Glutamatergic neuron (in vitro differentiated cells): ENCODE measurements around the gene RASIP1. TPM values are rescaled to one million over a fixed set of nuclear protein-coding genes. Genes with fewer than 3 reads are reported as not detected.
"Not testable (repeated sequence)": the region's sequence is repeated elsewhere in the genome, so short reads cannot be mapped to it uniquely, and the experiment has no call there.

Source experiments
- DNase-seq: peaks from one replicate; pipeline ENCODE4 v3.0.0; 2022
- H3K27ac Mint-ChIP-seq: one replicate; pipeline ENCODE4 v1.8.0; 2020; ENCODE audit warnings: mild to moderate bottlenecking, mixed read lengths, inconsistent platforms; ENCODE audit not compliant: unreplicated experiment
- H3K27me3 Mint-ChIP-seq: one replicate; pipeline ENCODE4 v1.8.0; 2020; ENCODE audit warnings: mild to moderate bottlenecking, moderate library complexity, mixed read lengths, inconsistent platforms; ENCODE audit not compliant: unreplicated experiment
- H3K36me3 Mint-ChIP-seq: one replicate; pipeline ENCODE4 v1.8.0; 2020; ENCODE audit warnings: mild to moderate bottlenecking, mixed read lengths, inconsistent platforms; ENCODE audit not compliant: unreplicated experiment
- H3K4me1 Mint-ChIP-seq: one replicate; pipeline ENCODE4 v1.8.0; 2020; ENCODE audit warnings: mild to moderate bottlenecking, low read depth, mixed read lengths, inconsistent platforms; ENCODE audit not compliant: unreplicated experiment
- H3K4me3 Mint-ChIP-seq: one replicate; pipeline ENCODE4 v1.8.0; 2020; ENCODE audit warnings: mild to moderate bottlenecking, mixed read lengths, inconsistent platforms; ENCODE audit not compliant: unreplicated experiment
- H3K9me3 Mint-ChIP-seq: one replicate; pipeline ENCODE4 v1.8.0; 2020; ENCODE audit warnings: mild to moderate bottlenecking, moderate library complexity, mixed read lengths, inconsistent platforms; ENCODE audit not compliant: unreplicated experiment
- CTCF ChIP-seq: fragments of 200-600 bp; sonication (generic); IDR thresholded peaks from one replicate; pipeline ENCODE4 v1.5.0; 2021; ENCODE audit not compliant: partially characterized antibody, unreplicated experiment
- total RNA-seq: library from RNA; stranded (reverse); fragmentation: NEBNext Ultra II Directional; extraction: Animal tissue kit (Norgen Biotek cat#: 25700); gene quantifications from one replicate; pipeline ENCODE4 v1.2.1, GENCODE V29; 2021; ENCODE audit not compliant: unreplicated experiment

The RASIP1 gene
- total RNA-seq, 1 donor from 2014 or later = 6.2 TPM

- DNase-seq = no peak
- Mint-ChIP-seq H3K4me1 (no peaks in the 10 kb centered on the region), H3K36me3 (no peaks in the 10 kb centered on the region), H3K27ac (no peak overlapping the region), H3K4me3 (no peak overlapping the region), H3K27me3 (peaks cover 3% of the 10 kb centered on the region), H3K9me3 (no peaks in the 10 kb centered on the region)
- no peak for TF ChIP-seq CTCF
Observed at GRCh38 chr19:48681127-48681470, 59.3 kb downstream of the RASIP1 start.

- DNase-seq = no peak
- Mint-ChIP-seq H3K36me3 (no peaks in the 10 kb centered on the region), H3K4me1 (no peaks in the 10 kb centered on the region), H3K9me3 (no peaks in the 10 kb centered on the region), H3K27ac (no peak overlapping the region), H3K4me3 (no peak overlapping the region), H3K27me3 (peaks cover 3% of the 10 kb centered on the region)
- no peak for TF ChIP-seq CTCF
Observed at GRCh38 chr19:48680436-48681126, 59.8 kb downstream of the RASIP1 start.

GRCh38 chr19:48680006-48680405 lies 60.4 kb downstream of the RASIP1 start:
- not testable (repeated sequence) for DNase-seq, H3K36me3 Mint-ChIP-seq, H3K4me1 Mint-ChIP-seq, H3K4me3 Mint-ChIP-seq, H3K27ac Mint-ChIP-seq, H3K9me3 Mint-ChIP-seq, H3K27me3 Mint-ChIP-seq

- Mint-ChIP-seq H3K27me3 (peaks cover 1% of the 10 kb centered on the region), H3K27ac (no peak overlapping the region), H3K36me3 (no peaks in the 10 kb centered on the region), H3K9me3 (no peaks in the 10 kb centered on the region), H3K4me3 (no peak overlapping the region), H3K4me1 (peaks cover 4% of the 10 kb centered on the region)
- no peak for TF ChIP-seq CTCF
- DNase-seq = no peak
Observed at GRCh38 chr19:48678201-48678600, 62.2 kb downstream of the RASIP1 start.

GRCh38 chr19:48676887-48677286 lies 63.5 kb downstream of the RASIP1 start:
- peaks cover 4% of the 10 kb centered on the region for H3K4me1 Mint-ChIP-seq
- TF ChIP-seq CTCF = no peak
- no peak overlapping the region for H3K4me3 Mint-ChIP-seq
- DNase-seq = no peak
- no peak overlapping the region for H3K27ac Mint-ChIP-seq
- H3K9me3 Mint-ChIP-seq = no peaks in the 10 kb centered on the region
- H3K36me3 Mint-ChIP-seq = no peaks in the 10 kb centered on the region
- peaks cover 1% of the 10 kb centered on the region for H3K27me3 Mint-ChIP-seq
